DMS79 (cell line): Measurements from ENCODE around the gene CREB3.

Source experiments
- DNase-seq: peaks from one replicate; lab custom pipeline; 2025; lab: John Stamatoyannopoulos, UW

The CREB3 gene

DNA sequence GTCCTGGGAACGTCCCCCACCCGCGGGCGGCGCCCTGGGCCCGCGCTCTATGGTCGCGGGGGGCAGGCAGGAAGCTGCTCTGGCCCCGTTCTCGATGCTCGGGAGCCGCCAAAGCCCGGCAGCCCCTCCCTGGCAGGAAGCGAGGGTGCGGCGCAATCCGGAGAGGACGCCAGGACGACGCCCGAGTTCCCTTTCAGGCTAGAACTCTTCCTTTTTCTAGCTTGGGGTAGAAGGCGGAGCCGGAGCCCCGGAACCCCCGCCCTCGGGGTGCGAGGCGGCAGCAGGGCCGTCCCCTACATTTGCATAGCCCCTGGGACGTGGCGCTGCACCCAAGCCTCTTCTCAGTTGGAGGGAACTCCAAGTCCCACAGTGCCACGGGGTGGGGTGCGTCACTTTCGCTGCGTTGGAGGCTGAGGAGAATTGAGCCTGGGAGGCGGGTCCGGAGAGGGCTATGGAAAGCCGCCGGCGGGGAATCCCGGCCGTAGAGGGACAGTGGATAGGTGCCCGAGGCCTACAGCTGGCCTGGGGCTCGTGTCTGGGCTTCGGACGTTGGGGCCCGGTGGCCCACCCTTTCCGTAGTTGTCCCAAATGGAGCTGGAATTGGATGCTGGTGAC is at the start of gene CREB3, which contains the start of gene TLN1:
TSS of gene CREB3 (plus strand) at position 482 of the 615 bp plus-strand sequence. CDS start at position 589, 107 bp downstream.
TSS of gene TLN1 (minus strand) at position 11 of the 615 bp plus-strand sequence. CDS start 6,501 bp downstream, outside the sequence.
- DNase-seq: peak; percentile 97

DNA sequence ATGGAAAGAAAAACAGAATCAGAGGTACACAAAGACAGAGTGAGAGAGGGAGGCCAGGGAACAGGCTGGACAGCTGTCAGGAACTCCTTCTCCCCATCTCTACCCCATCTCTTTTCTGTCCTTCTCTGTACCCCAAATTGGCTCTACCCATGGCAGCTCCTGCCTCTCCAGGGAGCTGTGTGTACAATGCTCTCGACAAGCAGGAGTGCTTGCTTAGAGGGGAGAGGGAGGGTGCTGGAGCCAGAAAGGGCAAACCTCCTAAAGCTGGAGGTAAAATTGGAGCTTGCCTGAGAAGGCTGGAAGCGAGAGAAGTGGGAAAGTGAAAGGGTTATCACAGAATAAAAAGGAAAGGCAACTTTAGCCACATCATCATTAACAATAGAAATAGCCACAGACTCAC is 49.1 kb upstream of the CREB3 start:
- no peak for DNase-seq

- no peak for DNase-seq
These were observed 47.5 kb upstream of the CREB3 start for GRCh38 chr9:35684921-35685320.

- DNase-seq: no peak
These were observed 47.0 kb upstream of the CREB3 start for GRCh38 chr9:35685506-35685905.

GRCh38 chr9:35686222-35687203 is 46.0 kb upstream of the CREB3 start:
- no peak for DNase-seq

DNA sequence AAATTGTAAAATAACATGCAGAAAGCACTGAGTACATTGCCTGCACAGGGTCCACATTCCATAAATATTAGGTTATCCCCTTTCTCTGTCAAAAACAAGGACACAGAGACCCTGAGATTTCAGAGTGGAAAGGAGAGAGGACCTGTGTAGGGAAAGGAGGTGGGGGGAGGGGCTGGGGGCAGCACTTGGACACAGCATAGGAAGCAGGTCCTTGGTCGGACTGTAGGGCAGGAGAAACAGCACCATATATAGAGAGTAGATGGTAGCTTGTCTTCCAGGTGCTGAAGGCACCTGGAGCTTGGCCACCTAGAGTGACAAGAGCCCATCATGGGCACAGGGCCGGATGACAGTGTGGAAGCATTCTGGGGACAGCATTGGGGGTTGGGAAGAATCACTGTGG is 45.2 kb upstream of the CREB3 start:
- no peak for DNase-seq

DNA sequence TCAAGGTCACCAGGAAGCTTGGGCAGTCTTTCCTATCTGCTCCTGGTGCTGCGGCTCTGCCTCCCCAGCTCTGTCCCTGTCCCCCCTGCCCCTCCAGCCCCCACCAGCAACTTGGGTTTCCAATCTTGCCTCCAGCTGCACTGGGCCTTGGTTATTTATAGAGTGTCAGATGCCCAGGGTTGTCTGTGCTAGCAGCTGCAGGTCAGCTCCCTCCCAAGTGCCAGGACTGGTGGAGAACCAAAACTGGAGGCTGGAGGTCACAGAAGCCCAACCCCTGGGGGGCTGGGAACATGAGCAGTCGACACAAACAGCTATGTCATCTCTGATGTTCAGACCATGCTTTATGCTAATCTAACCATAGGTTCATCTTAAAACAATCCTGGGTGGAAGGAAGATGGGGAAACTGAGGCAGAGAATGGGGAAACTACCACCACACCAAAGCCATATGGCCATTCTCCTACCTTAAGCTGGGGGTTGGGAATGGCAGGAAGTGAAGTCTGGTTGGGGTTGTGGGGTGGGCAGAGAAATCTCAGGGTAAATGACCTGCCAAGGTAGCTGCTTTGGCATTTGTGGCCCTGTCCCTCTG is 44.4 kb upstream of the CREB3 start:
- DNase-seq: no peak

DNA sequence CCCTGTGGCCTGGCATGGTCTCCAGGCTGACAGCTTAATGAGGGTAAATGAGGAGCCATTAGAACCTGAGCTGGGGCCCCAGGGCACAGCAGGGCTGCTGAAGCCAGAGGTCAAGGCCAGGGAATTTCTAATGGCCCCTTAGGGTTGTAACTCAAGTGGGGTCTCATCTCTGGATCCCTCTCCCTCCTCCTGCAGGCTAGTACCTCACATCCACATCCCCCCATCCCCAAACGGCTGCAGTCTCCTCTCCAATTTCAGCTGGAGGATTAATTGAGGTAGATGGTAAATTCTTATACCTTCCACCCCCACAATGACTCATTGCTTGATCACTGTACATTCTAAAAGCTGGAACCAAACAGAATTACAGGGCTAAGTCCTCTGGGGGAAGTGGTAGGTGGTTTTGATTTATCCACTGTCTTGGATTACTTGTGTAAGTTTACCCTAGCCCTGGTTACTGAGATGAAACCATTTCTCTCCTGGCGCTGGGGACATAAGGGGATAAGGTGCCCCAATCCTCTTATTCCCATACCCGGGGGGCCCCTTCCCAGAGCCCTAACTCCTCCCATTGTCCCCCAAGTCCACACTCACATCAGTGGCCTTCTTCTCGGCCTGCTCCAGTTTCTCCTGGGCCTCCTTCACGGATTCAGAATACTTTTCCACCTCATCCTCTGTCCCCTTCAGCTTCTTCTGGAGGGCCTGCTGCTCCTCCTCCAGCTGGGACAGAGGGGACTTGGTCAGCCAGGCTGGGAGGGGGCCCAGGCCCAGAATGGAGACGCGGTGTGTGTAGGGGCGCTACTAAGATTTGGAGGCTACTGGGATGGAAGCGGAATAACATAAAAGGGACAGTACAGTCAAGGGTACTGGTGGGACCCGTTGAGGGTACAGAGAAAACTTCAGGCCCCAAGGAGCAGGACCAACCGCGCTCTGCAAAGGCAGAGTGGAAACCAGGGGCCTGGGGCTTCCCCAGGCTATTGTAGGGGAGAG is 43.6 kb upstream of the CREB3 start:
- DNase-seq: no peak

DNA sequence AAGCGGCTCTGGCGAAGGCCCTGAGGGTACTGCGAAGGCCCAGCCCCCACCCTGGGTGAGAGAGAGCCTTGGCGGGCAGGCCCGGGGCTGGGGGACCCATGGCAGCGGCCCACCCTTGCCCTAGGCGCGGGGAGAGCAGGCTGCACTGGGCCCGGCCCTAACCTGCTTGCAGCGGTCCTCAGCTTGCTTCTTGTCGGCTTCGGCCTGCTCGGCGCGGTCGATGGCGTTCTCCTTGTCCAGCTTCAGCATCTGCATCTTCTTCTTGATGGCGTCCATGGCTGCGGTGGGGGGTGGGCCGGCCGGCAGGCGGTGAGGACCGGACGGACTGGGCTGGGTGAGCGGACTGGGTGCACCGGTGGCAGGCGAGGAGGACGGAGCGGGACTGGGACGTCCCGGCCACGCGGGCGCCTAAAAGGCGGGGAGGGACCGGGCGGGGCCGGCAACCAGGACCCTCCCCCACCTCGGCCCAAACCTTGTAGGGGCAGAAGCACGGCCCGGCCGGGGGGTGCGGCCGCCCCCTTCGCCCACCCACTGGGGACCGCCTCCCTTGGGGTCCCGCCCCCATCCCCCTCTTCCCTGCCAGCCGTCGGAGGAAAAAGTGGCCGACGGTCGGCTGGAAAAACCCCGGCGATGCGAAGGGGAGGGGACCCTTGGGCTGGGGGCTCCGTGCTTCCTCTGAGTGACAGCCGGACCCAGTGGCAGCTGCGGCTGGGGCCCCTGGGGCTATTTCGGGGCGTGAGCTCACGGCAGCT is 42.7 kb upstream of the CREB3 start, which contains the start of gene TPM2:
TSS of gene TPM2 (minus strand) at position 384 of the 752 bp plus-strand sequence. CDS start at position 276, 108 bp downstream.
- no peak for DNase-seq

DNA sequence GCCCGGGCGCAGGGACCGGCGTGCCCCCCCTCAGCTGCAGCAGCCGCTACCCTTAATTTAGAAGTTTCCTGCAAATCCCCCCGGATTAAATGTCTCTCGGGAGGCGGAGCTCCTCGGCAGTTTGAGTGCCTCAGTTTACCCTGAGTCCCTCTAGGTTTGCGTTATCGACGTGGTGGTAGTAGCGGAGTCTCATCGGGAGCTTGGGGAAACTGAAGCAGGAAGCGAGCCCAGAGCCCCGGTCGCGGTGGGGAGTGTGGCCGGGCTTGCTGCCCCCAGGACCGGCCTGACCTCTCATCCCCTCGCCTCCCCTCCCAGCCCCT is 42.2 kb upstream of the CREB3 start:
- no peak for DNase-seq

- peak; percentile 6 for DNase-seq
These were observed 41.7 kb upstream of the CREB3 start for GRCh38 chr9:35690614-35691333.

DNA sequence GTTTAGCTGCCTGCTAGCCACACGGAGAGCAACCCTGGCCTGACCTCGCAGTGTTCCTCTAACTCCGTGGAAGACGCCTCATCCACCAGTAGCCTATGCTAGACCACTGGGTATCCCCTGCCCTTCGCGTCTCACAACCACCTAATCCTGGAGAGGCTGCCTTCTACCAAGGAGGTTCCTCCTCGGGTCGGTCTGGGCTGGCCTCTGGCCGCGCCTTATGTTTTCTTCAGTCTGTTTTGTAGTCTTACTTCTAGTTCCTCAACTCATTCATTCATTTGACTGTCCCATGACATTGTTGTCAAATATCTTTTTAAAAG is 41.2 kb upstream of the CREB3 start:
- DNase-seq: no peak

DNA sequence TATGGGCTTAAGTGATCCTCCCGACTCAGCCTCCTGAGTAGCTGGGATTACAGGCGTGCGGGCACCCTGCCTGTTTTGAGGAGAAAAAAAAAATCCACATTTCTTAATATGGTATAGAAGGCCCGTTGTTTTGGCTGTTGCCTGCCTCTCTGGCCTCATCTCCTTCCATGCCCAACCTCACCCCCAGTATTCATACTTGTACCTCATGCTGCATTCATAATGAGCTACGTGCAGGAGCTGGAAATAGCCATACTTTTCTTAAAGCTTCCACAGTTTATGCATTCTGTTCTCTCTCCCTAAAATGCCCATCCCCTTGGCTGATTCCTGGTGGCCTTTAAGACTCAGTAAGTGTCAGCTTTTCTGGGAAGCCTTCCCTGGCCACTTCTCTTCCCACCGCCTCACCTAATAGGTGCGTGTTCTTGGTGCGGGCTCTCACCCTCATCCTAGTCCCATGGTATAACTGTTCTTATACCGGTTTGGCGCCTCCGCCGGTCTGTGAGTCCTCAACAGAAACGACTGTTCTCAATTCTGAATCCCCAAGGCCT is 40.6 kb upstream of the CREB3 start:
- no peak for DNase-seq

DNA sequence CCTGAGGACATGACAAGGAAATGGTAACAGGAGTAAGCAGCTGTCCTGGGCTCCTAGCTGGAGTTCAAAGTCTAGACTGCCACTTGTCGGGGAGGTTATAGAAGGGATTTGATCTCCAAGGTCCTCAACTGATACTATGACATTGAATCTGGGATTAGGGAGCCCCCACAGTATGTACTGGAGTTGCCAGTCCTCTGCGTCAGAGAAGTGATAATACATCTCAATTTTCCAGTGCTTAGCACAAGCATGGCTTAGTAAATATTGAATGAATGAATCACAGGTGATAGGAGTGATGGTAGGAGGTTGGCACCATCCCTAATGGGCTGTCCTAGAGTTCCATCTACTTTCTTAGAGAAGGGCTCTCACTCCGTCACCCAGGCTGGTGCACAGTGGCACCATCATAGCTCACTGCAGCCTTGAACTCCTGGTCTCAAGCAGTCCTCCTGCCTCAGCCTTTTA is 36.5 kb upstream of the CREB3 start:
- DNase-seq: no peak

DNA sequence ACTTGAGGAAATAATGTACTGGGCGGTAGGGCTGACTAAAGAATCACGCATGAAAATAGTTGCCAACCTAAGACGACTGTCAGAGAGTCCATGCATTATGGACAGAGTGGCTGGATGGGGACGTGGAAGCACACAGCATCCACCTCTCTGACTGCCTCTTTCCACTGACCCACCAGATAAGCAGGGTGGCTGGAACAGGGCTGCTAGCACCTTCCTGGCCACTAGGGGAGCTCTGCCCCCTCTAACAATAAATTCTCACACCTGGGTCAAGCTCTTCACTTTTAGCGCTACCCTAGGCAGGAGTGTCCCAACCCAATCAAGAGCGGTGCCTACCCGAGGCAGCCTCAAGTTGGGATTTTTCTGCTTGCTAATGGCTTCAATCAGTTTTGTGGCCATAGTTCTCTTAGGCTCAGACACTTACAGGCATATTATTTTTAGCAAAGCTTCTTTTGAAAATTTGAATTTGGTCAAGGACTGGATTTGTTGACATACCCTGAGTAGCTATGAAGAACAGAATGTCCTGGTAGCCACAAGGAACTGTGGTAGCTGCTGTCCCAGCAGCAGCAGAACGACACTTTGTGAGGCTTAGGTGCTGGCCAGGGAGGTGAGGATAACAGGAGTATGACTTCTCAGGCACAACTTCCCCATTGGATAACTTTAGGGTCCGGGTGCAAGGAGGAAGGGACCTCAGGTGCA is 35.8 kb upstream of the CREB3 start:
- DNase-seq: no peak

GRCh38 chr9:35697486-35697885 is 35.0 kb upstream of the CREB3 start:
- no peak for DNase-seq

DNA sequence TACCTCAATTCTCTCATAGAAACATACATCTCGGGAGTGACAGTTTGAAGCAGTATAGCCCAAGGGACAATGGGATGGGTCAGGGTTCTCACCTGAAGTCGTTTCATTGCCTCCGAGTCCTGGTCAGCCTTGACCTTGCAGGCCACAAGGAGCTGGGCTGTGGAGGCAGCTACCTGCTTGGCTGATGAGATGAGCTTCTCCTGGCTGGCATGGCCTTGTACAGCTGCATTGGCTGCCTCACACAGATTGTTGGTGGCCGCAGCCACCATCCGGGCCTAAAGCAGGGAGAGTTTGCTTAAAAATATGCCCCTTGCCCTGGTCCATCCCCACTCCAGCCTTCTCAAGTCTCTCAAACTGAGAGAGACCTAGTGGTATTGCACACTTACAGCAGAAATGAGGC is 34.2 kb upstream of the CREB3 start:
- no peak for DNase-seq

DNA sequence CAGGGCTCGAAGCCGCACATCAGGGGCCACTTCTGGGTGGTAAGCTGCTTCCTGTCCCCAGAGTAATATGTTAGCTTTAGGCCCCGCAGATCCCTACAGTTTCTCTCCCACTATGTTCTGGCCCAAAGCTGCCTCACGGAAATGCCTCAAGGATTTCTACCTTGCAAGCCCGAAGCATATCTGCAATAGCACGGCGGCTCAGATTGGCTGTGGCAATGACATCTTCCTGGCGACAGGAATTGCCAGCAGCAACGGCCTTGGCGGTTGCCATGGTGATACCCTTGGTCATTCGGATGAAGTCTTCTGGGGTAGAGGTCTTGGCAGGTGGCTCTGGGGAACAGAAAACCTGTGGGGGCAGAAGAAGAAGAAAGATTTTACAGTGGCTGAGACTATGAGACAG is 32.4 kb upstream of the CREB3 start:
- DNase-seq: no peak

DNA sequence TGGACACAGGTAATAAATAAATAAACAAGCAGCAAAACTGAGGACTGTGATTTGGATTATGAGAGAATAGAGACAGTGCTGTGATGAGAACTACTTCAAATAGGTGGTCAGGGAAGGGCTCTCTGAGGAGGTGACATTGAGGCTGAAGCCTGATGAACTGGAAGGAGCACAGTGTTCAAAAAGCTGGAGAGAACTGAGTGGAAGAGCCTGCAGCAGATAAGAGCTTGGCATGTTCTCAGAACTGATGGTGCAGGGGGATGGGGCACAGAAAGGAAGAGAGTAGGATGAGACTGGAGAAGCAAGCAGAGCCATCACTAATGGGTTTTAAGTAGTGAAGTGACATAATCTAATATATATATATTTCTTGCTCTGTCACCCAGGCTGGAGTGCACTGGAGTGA is 31.5 kb upstream of the CREB3 start:
- DNase-seq: no peak
